ENCODE measurements around the gene ATP8B1. TPM values are rescaled to one million over a fixed set of nuclear protein-coding genes. Genes with fewer than 3 reads are reported as not detected.
A peak's percentile ranks its signal among the peaks of the same experiment; 100 is the strongest.

Gene ATP8B1
- total and polyA plus RNA-seq, 2 donors (not counting 1 experiment from before 2014, with no cell fraction given) = 109 to 125 TPM

GRCh38 chr18:57819671-57820460 is 16.8 kb upstream of the ATP8B1 start:
- no peaks in the 10 kb centered on the region for H4K20me1 ChIP-seq (ENCODE audit: control insufficient read depth, extremely low read depth, insufficient read depth, low read length)
- no peaks in the 10 kb centered on the region for H3K9me3 ChIP-seq (ENCODE audit: control insufficient read depth, insufficient read depth, low read depth, low read length)
- H2AFZ ChIP-seq (ENCODE audit: low read length) = no peak overlapping the region
- peak overlapping the region; percentile 42 for H3K4me2 ChIP-seq (ENCODE audit: extremely low read depth, insufficient read depth, low read length)
- H3K4me1 ChIP-seq (ENCODE audit: control insufficient read depth, extremely low read depth, insufficient read depth, low read length) = peaks cover 8% of the 10 kb centered on the region
- peak overlapping the region; percentile 35 for H3K27ac ChIP-seq (ENCODE audit: insufficient read depth, low read length)
- no peak overlapping the region for H3K9ac ChIP-seq (ENCODE audit: insufficient read depth, low read length)
- no peaks in the 10 kb centered on the region for H3K79me2 ChIP-seq (ENCODE audit: control insufficient read depth, insufficient read depth, low read length)
- H3K27me3 ChIP-seq (ENCODE audit: control insufficient read depth, insufficient read depth, low read length) = no peaks in the 10 kb centered on the region
- TF ChIP-seq EZH2 (IDR thresholded peaks at IDR 0.05; ENCODE audit: low read length, missing control alignments) = no peak
- TF ChIP-seq, protein P1, sequence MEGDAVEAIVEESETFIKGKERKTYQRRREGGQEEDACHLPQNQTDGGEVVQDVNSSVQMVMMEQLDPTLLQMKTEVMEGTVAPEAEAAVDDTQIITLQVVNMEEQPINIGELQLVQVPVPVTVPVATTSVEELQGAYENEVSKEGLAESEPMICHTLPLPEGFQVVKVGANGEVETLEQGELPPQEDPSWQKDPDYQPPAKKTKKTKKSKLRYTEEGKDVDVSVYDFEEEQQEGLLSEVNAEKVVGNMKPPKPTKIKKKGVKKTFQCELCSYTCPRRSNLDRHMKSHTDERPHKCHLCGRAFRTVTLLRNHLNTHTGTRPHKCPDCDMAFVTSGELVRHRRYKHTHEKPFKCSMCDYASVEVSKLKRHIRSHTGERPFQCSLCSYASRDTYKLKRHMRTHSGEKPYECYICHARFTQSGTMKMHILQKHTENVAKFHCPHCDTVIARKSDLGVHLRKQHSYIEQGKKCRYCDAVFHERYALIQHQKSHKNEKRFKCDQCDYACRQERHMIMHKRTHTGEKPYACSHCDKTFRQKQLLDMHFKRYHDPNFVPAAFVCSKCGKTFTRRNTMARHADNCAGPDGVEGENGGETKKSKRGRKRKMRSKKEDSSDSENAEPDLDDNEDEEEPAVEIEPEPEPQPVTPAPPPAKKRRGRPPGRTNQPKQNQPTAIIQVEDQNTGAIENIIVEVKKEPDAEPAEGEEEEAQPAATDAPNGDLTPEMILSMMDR (conservative IDR thresholded peaks at IDR 0.05 in 1 of 2, IDR thresholded peaks at IDR 0.05 in 1 of 2; ENCODE audit: low read depth in 1 of 2, low read length in 2 of 2) = no peak
- DNase-seq (ENCODE audit: low read depth in 2 of 2) = peak; percentile 79 to 91
- no peaks in the 10 kb centered on the region for H3K36me3 ChIP-seq (ENCODE audit: control insufficient read depth, insufficient read depth, low read length)
- H3K4me3 ChIP-seq (replicated peaks in 1 of 4; ENCODE audit: control extremely low read depth in 1 of 4, insufficient read depth in 1 of 4, low read depth in 3 of 4, low read length in 4 of 4) = no peak overlapping the region

- DNase-seq (ENCODE audit: low read depth in 2 of 2) = peak in 1 of 2 donors; percentile 57
- Histone ChIP-seq H3K9ac (ENCODE audit: insufficient read depth, low read length) (no peak overlapping the region), H3K4me3 (replicated peaks in 1 of 4; ENCODE audit: control extremely low read depth in 1 of 4, insufficient read depth in 1 of 4, low read depth in 3 of 4, low read length in 4 of 4) (no peak overlapping the region), H3K36me3 (ENCODE audit: control insufficient read depth, insufficient read depth, low read length) (no peaks in the 10 kb centered on the region), H3K27me3 (ENCODE audit: control insufficient read depth, insufficient read depth, low read length) (no peaks in the 10 kb centered on the region), H3K27ac (ENCODE audit: insufficient read depth, low read length) (peak overlapping the region; percentile 35), H4K20me1 (ENCODE audit: control insufficient read depth, extremely low read depth, insufficient read depth, low read length) (no peaks in the 10 kb centered on the region), H3K79me2 (ENCODE audit: control insufficient read depth, insufficient read depth, low read length) (no peaks in the 10 kb centered on the region), H3K9me3 (ENCODE audit: control insufficient read depth, insufficient read depth, low read depth, low read length) (no peaks in the 10 kb centered on the region), H3K4me2 (ENCODE audit: extremely low read depth, insufficient read depth, low read length) (no peak overlapping the region), H2AFZ (ENCODE audit: low read length) (no peak overlapping the region), H3K4me1 (ENCODE audit: control insufficient read depth, extremely low read depth, insufficient read depth, low read length) (peaks cover 8% of the 10 kb centered on the region)
- TF ChIP-seq, protein P1 (conservative IDR thresholded peaks at IDR 0.05 in 1 of 2, IDR thresholded peaks at IDR 0.05 in 1 of 2; ENCODE audit: low read depth in 1 of 2, low read length in 2 of 2) = no peak
- TF ChIP-seq EZH2 (IDR thresholded peaks at IDR 0.05; ENCODE audit: low read length, missing control alignments) = no peak
These were observed 16.0 kb upstream of the ATP8B1 start for GRCh38 chr18:57819119-57819518.

- H3K9ac ChIP-seq (ENCODE audit: insufficient read depth, low read length) = no peak overlapping the region
- H3K27ac ChIP-seq (ENCODE audit: insufficient read depth, low read length) = no peak overlapping the region
- no peaks in the 10 kb centered on the region for H3K27me3 ChIP-seq (ENCODE audit: control insufficient read depth, insufficient read depth, low read length)
- H3K9me3 ChIP-seq (ENCODE audit: control insufficient read depth, insufficient read depth, low read depth, low read length) = no peaks in the 10 kb centered on the region
- H3K4me2 ChIP-seq (ENCODE audit: extremely low read depth, insufficient read depth, low read length) = no peak overlapping the region
- H3K79me2 ChIP-seq (ENCODE audit: control insufficient read depth, insufficient read depth, low read length) = no peaks in the 10 kb centered on the region
- H4K20me1 ChIP-seq (ENCODE audit: control insufficient read depth, extremely low read depth, insufficient read depth, low read length) = no peaks in the 10 kb centered on the region
- H3K4me1 ChIP-seq (ENCODE audit: control insufficient read depth, extremely low read depth, insufficient read depth, low read length) = peaks cover 8% of the 10 kb centered on the region
- TF ChIP-seq, protein P1 (conservative IDR thresholded peaks at IDR 0.05 in 1 of 2, IDR thresholded peaks at IDR 0.05 in 1 of 2; ENCODE audit: low read depth in 1 of 2, low read length in 2 of 2) = no peak
- TF ChIP-seq EZH2 (IDR thresholded peaks at IDR 0.05; ENCODE audit: low read length, missing control alignments) = no peak
- DNase-seq (ENCODE audit: low read depth in 2 of 2) = no peak
- H3K36me3 ChIP-seq (ENCODE audit: control insufficient read depth, insufficient read depth, low read length) = no peaks in the 10 kb centered on the region
- no peak overlapping the region for H2AFZ ChIP-seq (ENCODE audit: low read length)
- H3K4me3 ChIP-seq (replicated peaks in 1 of 4; ENCODE audit: control extremely low read depth in 1 of 4, insufficient read depth in 1 of 4, low read depth in 3 of 4, low read length in 4 of 4) = no peak overlapping the region
These were observed 13.3 kb upstream of the ATP8B1 start for GRCh38 chr18:57816208-57816954.

Measured in fibroblast of lung (primary cell).